NOMO-1 treated with dmso at 0.1 percent for 144 hours (cell line): Measurements from ENCODE around the gene HFM1.
"Not testable (repeated sequence)": the region's sequence is repeated elsewhere in the genome, so short reads cannot be mapped to it uniquely, and the experiment has no call there.

ENCODE experiments used
- DNase-seq: peaks from one replicate; lab custom pipeline; 2025; ENCODE audit not compliant: unreplicated experiment; lab: John Stamatoyannopoulos, UW

HFM1 gene, protein sequence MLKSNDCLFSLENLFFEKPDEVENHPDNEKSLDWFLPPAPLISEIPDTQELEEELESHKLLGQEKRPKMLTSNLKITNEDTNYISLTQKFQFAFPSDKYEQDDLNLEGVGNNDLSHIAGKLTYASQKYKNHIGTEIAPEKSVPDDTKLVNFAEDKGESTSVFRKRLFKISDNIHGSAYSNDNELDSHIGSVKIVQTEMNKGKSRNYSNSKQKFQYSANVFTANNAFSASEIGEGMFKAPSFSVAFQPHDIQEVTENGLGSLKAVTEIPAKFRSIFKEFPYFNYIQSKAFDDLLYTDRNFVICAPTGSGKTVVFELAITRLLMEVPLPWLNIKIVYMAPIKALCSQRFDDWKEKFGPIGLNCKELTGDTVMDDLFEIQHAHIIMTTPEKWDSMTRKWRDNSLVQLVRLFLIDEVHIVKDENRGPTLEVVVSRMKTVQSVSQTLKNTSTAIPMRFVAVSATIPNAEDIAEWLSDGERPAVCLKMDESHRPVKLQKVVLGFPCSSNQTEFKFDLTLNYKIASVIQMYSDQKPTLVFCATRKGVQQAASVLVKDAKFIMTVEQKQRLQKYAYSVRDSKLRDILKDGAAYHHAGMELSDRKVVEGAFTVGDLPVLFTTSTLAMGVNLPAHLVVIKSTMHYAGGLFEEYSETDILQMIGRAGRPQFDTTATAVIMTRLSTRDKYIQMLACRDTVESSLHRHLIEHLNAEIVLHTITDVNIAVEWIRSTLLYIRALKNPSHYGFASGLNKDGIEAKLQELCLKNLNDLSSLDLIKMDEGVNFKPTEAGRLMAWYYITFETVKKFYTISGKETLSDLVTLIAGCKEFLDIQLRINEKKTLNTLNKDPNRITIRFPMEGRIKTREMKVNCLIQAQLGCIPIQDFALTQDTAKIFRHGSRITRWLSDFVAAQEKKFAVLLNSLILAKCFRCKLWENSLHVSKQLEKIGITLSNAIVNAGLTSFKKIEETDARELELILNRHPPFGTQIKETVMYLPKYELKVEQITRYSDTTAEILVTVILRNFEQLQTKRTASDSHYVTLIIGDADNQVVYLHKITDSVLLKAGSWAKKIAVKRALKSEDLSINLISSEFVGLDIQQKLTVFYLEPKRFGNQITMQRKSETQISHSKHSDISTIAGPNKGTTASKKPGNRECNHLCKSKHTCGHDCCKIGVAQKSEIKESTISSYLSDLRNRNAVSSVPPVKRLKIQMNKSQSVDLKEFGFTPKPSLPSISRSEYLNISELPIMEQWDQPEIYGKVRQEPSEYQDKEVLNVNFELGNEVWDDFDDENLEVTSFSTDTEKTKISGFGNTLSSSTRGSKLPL (N-terminal part only)

DNA sequence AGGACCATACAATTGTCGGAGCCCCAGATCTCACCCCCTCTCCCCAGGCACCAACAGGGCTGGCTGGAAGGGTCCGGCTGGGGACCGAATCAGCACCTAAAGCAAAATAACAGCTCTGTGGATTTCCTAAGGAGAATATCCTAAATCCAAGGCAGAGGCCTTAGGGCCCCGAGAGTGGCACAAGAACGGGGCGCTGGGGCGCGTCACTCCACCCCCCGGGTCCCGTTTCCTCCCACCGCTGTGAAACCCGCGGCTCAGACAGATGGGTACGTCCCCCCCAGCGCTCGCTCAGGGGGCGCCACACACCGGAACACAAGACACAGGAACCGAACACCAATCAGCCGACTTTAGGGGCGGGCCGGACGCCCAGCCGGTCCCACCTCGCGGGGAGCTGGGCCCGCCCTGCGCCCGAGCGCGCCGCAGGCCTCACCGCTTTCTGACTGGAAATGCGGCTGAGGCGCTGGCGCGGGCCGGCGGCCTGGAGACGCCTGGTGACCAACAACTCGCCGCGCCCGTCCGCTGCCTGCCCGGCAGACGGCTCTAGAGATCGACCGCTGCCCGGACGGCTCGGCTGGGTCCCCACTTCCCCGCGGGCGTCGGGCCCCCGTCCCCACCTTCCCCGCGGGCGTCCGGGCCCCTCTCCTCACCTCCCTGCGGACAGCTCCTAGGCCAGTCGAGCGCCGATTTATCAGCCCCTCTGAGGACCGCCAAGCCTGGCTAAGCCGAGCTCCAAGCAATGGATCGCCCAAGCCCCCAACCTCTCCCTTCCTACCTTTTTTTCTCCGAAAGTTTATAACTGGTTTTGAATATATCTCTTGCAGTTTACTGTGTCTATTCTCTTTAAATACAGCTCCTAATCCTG is at the start of gene HFM1:
Gene HFM1 (minus strand): TSS at position 687 of the 862 bp plus-strand sequence. CDS start 3,755 bp downstream, outside the sequence.
- no peak for DNase-seq

DNA sequence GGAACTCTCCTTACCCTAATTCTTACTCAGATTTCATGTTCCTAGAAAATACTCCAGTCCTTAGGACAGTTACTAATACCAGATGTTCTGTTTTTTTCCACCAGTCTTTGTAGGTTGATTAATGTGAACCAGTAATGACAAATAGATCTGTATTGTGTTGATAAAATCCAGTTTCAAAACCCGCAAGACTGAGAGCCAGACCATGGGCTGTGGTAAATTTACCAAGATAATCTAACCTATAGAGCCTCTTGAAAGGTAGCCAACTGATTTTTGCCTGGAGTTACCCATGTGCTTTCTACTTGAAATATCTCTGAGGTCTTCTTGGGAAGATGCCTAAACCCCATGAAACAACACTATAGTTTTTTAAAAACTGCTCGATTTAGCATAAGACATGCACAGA is 49.5 kb upstream of the HFM1 start:
- no peak for DNase-seq

DNA sequence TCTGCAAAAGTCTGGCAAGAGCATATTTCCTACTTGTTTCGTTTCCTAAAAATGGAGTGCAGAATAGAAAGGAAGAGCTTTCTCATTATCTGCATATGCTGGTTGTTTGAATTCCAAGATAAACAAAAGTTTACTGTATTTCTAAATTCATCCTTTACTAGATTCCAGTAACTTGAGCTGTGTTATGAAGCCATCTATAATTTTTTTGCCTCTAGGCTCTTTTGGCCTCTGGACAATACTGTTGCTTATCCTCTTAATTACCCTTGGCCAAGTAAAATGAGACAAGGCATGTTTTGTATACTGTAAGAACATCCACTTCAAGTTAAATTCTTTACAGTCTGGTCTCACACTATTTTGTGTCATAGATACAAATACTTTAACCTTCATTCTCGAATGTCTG is 45.6 kb upstream of the HFM1 start:
- DNase-seq = no peak

DNA sequence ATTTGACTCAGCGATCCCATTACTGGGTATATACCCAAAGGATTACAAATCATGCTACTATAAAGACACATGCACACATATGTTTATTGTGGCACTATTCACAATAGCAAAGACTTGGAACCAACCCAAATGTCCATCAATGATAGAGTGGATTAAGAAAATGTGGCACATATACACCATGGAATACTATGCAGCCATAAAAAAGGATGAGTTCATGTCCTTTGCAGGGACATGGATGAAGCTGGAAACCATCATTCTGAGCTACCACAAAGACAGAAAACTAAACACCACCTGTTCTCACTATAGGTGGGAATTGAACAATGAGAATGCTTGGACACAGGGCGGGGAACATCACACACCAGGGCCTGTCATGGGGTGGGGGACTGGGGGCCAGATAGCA is 43.1 kb upstream of the HFM1 start:
- DNase-seq = not testable (repeated sequence)

DNA sequence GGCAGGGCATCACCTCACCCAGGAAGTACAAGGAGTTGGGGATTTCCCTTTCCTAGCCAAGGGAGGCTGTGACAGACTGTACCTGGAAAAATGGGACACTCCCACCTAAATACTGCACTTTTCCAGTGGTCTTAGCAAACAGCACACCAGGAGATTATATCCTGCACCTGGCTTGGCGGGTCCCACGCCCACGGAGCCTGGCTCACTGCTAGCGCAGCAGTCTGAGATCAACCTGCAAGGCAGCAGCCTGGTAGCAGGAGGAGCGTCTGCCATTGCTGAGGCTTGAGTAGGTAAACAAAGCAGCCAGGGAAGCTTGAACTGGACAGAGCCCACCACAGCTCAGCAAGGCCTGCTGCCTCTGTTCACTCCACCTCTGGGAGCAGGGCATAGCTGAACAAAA is 37.3 kb upstream of the HFM1 start:
- DNase-seq = not testable (repeated sequence)

DNA sequence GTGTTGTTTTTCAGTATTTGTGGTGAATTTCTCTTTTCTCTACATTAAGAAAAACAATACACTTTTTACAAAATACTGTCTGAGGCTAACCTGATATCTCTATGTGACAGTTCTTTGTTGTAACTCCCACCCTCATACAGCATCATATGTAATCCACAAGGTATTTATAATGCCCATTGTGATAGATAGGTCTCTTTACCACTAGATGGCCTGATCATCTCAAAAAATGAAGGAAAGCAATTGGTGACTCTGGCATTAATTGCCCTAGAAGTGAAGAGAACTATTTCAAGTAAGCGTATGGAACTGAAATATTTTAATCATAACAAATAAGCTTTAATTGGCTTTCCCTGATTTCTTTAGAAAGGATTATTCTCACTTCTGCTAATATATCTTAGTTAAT is 36.2 kb upstream of the HFM1 start:
- DNase-seq = no peak

DNA sequence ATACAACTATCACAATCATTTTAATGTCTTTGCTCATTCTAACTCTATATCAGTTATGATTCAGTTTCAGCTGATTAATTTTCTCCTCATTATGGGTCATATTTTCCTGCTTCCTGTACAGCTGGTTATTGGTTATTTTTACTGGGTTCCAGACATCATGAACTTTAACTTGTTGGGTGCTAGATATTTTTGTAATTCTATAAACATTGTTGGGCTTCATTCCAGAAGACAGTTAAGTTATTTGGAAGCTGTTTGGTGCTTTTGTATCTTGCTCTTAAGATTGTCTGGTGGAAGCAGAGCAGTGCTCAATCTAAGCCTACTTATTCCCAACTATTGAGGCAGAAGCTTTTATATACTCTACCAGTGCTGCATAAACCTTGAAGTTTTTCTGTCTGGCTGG is 34.4 kb upstream of the HFM1 start:
- no peak for DNase-seq

DNA sequence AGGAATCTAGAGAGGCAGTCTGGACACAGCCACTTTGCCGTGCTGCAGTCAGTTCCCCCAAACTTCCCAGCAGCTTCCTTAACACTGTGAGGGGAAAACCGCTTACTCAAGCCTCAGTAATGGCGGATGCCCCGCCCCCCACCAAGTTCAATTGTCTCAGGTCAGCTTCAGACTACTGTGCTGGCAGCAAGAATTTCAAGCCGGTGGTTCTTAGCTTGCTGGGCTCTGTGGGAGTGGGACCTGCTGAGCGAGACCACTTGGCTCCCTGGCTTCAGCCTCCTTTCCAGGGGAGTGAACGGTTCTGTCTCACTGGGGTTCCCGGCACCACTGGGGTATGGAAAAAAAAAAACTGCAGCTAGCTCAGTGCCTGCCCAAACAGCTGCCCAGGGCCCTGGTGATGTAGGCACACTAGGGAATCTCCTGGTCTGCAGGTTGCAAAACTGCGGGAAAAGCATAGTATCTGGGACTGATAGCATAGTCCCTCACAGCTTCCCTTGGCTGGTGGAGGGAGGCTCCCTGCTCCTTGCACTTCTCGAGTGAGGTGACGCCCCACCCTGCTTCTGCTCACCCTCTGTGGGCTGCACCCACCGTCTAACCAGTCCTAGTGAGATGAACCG is 23.7 kb upstream of the HFM1 start:
- no peak for DNase-seq

DNA sequence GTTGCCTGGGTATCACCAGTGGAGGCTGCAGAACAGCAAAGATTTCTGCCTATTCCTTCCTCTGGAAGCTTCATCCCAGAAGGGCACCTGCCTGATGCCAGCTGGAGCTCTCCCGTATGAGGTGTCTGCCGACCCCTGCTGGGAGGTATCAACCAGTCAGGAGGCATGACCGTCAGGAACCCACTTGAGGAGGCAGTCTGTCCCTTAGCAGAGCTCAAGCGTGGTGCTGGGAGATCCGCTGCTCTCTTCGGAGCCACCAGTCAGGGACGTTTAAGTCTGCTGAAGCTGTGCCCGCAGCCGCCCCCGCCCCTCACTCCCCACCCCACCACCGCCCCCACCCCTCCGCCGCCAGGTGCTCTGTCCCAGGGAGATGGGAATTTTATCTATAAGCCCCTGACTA is 23.1 kb upstream of the HFM1 start:
- no peak for DNase-seq

DNA sequence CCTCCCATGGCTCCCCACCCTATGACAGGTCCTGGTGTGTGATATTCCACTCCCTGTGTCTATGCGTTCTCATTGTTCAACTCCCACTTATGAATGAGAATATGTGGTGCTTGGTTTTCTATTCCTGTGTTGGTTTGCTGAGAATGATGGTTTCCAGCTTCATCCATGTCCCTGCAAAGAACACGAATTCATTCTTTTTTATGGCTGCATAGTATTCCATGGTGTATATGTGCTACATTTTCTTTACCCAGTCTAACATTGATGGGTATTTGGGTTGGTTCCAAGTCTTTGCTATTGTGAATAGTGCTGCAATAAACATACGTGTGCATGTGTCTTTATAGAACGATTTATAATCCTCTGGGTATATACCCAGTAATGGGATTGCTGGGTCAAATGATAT is 17.9 kb upstream of the HFM1 start:
- DNase-seq = not testable (repeated sequence)

DNA sequence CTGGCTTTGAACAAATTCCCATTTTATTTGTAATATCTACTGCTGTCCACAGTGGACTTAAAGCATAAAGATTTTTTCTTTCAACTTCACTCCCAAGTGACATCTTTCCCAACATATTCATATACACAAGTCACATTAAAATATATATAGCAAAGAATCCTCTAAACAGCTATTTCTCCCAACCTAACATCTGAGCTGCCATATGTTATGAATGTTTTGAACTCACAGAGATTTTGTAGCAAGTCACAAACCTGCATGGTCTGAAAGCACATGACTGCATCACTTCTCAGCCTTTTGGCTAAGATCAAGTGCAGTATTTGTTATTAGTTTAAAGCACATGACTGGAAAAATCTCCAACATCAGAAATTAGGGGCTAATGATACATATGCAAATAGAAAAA is 7.7 kb upstream of the HFM1 start:
- DNase-seq = no peak

DNA sequence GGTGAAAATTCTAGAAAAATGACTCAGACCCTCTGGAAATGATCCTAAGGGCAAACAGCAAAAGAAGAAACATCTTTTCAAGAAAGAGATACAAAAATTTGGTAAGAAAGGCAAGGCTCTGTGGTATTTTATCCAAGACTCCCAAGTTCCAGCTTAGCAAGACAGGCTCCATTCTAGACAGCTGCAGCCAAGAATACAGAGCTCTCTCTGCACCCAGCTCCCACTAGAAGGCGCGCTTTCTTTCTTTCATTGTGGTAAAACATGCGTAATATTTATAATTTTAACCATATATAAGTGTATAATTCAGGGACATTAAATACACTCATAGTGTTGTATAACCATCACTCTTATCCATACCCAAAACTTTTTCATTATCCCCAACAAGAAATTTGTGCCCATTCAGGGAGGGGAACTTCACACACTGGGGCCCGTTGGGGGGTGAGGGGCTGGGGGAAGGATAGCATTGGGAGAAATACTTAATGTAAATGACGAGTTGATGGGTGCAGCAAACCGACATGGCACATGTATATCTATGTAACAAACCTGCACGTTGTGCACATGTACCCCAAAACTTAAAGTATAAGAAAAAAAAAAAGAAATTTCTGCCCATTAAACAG is 2.2 kb upstream of the HFM1 start:
- no peak for DNase-seq

DNA sequence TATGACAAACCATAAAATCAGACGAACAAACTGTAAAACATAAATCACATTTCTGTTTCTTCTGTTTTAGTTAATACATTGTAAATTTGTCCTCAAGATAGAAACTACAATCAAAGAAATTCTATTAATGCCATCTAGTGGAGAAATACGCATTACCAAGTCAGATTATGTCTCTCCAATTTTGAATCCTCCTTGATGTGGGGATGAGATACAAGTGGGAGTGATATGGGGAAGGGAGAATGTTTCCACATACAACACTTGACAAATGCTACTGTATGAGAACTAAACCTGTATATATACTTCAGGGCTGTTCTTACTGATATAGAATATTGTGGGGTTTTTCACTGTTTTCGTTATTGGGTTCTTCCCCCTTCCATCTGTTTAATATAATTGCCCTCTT is 2.6 kb downstream of the HFM1 start:
- no peak for DNase-seq

DNA sequence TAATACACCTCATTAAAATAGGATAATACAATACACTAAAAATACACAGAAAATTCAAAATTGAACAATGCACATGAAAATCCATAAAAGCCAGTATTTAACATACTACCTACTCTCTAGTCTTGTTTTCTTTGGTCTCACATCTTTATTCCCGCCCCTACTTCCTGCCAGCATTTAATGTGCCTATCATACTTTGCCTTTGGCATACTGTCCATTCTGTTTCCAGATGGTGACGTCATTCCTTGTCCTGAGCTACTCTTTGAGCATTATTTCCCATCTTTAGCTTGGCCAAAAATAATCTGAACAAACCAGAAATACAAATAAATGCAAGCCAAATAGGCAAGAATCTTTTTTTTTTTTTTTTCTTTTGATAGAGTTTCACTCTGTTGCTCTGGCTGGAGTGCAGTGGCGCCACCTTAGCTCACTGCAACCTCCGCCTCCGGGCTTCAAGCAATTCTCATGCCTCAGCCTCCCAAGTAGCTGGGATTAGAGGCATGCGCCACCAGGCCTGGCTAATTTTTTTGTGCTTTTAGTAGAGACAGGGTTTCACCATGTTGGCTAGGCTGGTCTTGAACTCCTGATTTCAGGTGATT is 4.4 kb downstream of the HFM1 start:
- DNase-seq = no peak

DNA sequence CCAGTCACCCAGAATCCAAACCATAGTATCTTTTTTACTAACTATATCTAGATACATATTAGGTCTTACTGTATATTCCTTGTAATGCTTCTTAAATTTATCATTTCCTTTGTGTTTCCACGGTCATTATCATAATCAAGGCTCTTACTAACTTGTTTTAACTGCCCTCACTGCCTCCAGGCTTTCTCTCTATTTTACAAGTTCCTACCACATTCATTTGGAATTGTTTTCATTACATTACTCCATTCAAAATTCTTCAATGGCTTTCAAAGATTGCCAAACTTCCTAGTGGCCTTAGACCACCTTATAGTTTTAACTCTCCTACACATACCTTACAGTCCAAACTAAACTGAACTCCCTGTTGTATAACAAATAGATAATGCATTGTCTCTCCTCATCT is 6.3 kb downstream of the HFM1 start:
- DNase-seq = no peak

DNA sequence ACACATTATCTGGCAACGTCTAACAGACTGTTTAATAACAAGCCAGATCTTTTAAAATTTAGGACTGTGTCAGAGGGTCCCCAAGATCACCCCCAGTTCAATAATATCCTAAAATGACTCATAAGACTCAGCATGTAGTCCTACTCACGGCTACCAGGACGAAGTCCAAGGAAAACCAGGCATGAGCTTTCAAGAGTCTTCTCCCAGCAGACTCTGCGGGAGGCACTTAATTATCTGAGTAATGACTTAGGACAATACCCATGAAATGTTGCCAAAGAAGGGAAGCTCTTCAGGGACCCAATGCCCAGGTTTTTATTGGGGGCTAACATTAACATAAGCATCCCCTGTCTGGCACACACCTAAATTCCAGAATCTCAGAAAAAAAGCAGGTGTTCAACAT is 7.0 kb downstream of the HFM1 start:
- DNase-seq = no peak

DNA sequence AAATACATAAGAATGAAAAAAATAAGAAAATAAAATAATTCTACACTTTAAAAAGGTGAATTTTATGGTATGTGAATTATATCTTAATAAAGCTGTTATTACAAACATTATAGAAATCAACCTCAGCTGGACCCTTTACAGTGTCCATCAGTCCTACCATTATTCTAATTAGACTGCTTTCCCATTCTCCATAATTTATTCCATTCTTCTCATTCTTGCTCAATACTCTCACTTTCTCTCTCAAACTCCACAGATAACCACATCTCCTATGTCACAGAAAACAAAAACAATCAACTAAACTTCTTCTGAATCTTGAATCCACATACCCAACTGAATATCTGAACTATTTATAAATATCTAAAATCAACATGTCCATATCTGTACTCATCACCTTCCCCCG is 11.6 kb downstream of the HFM1 start:
- DNase-seq = no peak

DNA sequence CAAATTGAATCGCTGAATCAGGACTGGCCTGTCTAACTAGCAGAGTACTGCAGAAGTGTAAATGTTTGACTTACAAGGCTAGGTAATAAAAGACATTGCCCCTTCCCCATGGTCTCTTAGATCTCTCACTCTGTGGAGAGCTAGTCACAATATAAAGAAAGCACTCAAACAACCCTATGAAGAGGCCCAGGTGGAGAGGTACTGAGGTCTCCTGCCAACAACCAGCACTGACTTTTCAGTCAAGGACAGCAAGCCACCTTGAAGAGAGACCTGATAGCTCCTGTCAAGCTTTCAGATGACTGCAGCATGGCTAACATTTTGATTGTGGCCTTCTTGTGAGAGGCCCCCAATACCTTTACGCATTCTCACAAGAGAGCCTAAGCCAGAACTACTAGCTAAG is 18.5 kb downstream of the HFM1 start:
- no peak for DNase-seq

DNA sequence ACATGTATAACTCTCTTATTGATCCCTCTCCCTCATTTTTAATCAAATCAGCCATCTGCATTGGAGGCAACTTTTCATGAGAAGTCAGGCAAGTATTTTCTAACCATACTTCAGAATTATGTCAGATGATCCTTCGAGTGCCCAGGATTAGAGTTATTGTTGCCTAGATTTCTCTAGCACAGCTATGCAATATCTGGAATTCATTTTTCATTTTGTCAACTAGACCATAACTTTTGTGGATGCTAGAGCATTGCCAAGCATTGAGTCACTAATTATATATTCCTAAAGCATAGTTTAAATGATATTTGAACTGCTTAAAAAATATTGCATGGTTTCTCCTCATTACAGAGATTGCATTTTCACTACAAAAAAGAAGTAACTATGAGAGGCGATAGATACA is 21.2 kb downstream of the HFM1 start:
- DNase-seq = no peak
